IMR-90 (cell line): ENCODE results near the gene NANOS3. TPM values are rescaled to one million over a fixed set of nuclear protein-coding genes. Genes with fewer than 3 reads are reported as not detected.
A peak's percentile ranks its signal among the peaks of the same experiment; 100 is the strongest.

Experiments
- ATAC-seq: fragments of 200-7000 bp; cut with Tn5 transposase; 2 replicates; pipeline ENCODE4 v1.9.1; 2020; ENCODE audit warnings: low read depth, mild to moderate bottlenecking, moderate library complexity
- BruUV-seq: library from RNA; stranded (reverse); fragments of 400-500 nt; replicated peaks from 2 replicates; lab custom pipeline; 2021; lab: Mats Ljungman, UMichigan
- CTCF ChIA-PET: fragments of 300-600 bp; formaldehyde crosslinking; extraction: SDS; loops from one replicate; lab custom pipeline; 2021; ENCODE audit warnings: antibody characterized with exemption; lab: Yijun Ruan, JAX
- POLR2A ChIA-PET: fragments of 300-600 bp; sonication (Branson Sonifier 250); formaldehyde crosslinking; loops from one replicate; lab custom pipeline; 2022; ENCODE audit warnings: antibody characterized with exemption; ENCODE audit not compliant: unreplicated experiment; lab: Charles Lee
- DNase-seq: peaks from one replicate; pipeline ENCODE4 v3.0.0; 2013
- H2AFZ ChIP-seq: replicated peaks from 2 replicates; pipeline ENCODE3; 2013; ENCODE audit warnings: low read length, mild to moderate bottlenecking; ENCODE audit not compliant: poor library complexity
- H2AK5ac ChIP-seq: 2 replicates; pipeline ENCODE4 v1.6.1; 2013; ENCODE audit warnings: low read depth, low read length, inconsistent platforms
- H2AK9ac ChIP-seq: replicated peaks from 2 replicates; pipeline ENCODE3; 2013; ENCODE audit warnings: mild to moderate bottlenecking, low read depth, low read length, moderate library complexity; ENCODE audit not compliant: poor library complexity
- H2BK120ac ChIP-seq: 2 replicates; pipeline ENCODE4 v1.6.1; 2013; ENCODE audit warnings: low read depth, low read length, inconsistent platforms
- H2BK15ac ChIP-seq: 3 replicates; pipeline ENCODE4 v1.6.1; 2013; ENCODE audit warnings: low read depth, low read length, inconsistent platforms
- H2BK20ac ChIP-seq: 2 replicates; pipeline ENCODE4 v1.6.1; 2013; ENCODE audit warnings: low read depth, mild to moderate bottlenecking, inconsistent platforms, low read length, moderate library complexity
- H2BK5ac ChIP-seq: 2 replicates; pipeline ENCODE4 v1.6.1; 2013; ENCODE audit warnings: mild to moderate bottlenecking, low read depth, low read length, inconsistent platforms; ENCODE audit not compliant: poor library complexity, severe bottlenecking
- H3K14ac ChIP-seq: replicated peaks from 2 replicates; pipeline ENCODE4 v1.6.1; 2013; ENCODE audit warnings: low read depth, low read length, inconsistent platforms
- H3K18ac ChIP-seq: 2 replicates; pipeline ENCODE4 v1.6.1; 2013; ENCODE audit warnings: low read depth, low read length, control low read depth
- H3K23ac ChIP-seq: 2 replicates; pipeline ENCODE4 v1.6.1; 2013; ENCODE audit warnings: low read depth, low read length, inconsistent platforms
- H3K27ac ChIP-seq: 2 replicates; pipeline ENCODE4 v1.5.1; 2013; ENCODE audit warnings: mild to moderate bottlenecking, control low read depth, low read length; ENCODE audit not compliant: insufficient read depth
- H3K27me3 ChIP-seq: 2 replicates; pipeline ENCODE4 v1.6.1; 2013; ENCODE audit warnings: low read length; ENCODE audit not compliant: control insufficient read depth, insufficient read depth
- H3K36me3 ChIP-seq: 2 replicates; pipeline ENCODE4 v1.6.1; 2013; ENCODE audit warnings: low read length, mixed read lengths; ENCODE audit not compliant: control insufficient read depth, insufficient read depth
- H3K4ac ChIP-seq: 2 replicates; pipeline ENCODE4 v1.6.1; 2013; ENCODE audit warnings: low read depth, low read length, inconsistent platforms
- H3K4me1 ChIP-seq: 2 replicates; pipeline ENCODE4 v1.6.1; 2013; ENCODE audit warnings: low read length, mixed read lengths; ENCODE audit not compliant: control insufficient read depth, insufficient read depth
- H3K4me2 ChIP-seq: 2 replicates; pipeline ENCODE4 v1.6.1; 2013; ENCODE audit warnings: low read depth, mild to moderate bottlenecking, control low read depth, low read length, moderate library complexity
- H3K4me3 ChIP-seq: 2 replicates; pipeline ENCODE4 v1.5.1; 2013; ENCODE audit warnings: low read depth, mild to moderate bottlenecking, control low read depth, low read length, moderate library complexity; ENCODE audit not compliant: insufficient read depth
- H3K56ac ChIP-seq: 2 replicates; pipeline ENCODE4 v1.6.1; 2013; ENCODE audit warnings: low read length, inconsistent platforms; ENCODE audit not compliant: insufficient read depth; ENCODE audit errors: extremely low read depth
- H3K79me1 ChIP-seq, 2 experiments: 2 replicates each; pipeline ENCODE4 v1.6.1; 2013; ENCODE audit warnings: low read length in 2 of 2, inconsistent platforms in 1 of 2, low read depth in 1 of 2
- H3K9ac ChIP-seq: 2 replicates; pipeline ENCODE4 v1.6.1; 2013; ENCODE audit warnings: low read depth, low read length, control low read depth
- H3K9me1 ChIP-seq: 2 replicates; pipeline ENCODE4 v1.6.1; 2013; ENCODE audit warnings: low read length, inconsistent platforms; ENCODE audit not compliant: insufficient read depth
- H3K9me3 ChIP-seq: 2 replicates; pipeline ENCODE4 v1.6.1; 2013; ENCODE audit warnings: low read length; ENCODE audit not compliant: control insufficient read depth, insufficient read depth
- H4K20me1 ChIP-seq: 2 replicates; pipeline ENCODE4 v1.6.1; 2013; ENCODE audit warnings: low read length, inconsistent platforms; ENCODE audit not compliant: insufficient read depth
- H4K5ac ChIP-seq: 2 replicates; pipeline ENCODE4 v1.6.1; 2013; ENCODE audit warnings: mild to moderate bottlenecking, low read depth, low read length, control low read depth
- H4K8ac ChIP-seq, 2 experiments: 2 replicates each; pipeline ENCODE4 v1.6.1; 2013; ENCODE audit warnings: low read depth in 2 of 2, low read length in 2 of 2, control low read depth in 1 of 2, inconsistent platforms in 1 of 2
- H4K91ac ChIP-seq: 2 replicates; pipeline ENCODE4 v1.6.1; 2013; ENCODE audit warnings: low read depth, low read length, inconsistent platforms; ENCODE audit not compliant: insufficient read depth
- BHLHE40 ChIP-seq: fragments of 150-350 bp; IDR thresholded peaks from 2 replicates; pipeline ENCODE4 v1.6.1; 2016; ENCODE audit warnings: mild to moderate bottlenecking, low read depth, low read length
- CHD1 ChIP-seq: IDR thresholded peaks from 2 replicates; pipeline ENCODE4 v1.6.1; 2012; ENCODE audit warnings: low read depth, low read length, improper control_type of control experiment
- FOS ChIP-seq: fragments of 150-350 bp; IDR thresholded peaks from 2 replicates; pipeline ENCODE4 v1.6.1; 2016; ENCODE audit warnings: low read depth, low read length
- MAFK ChIP-seq: IDR thresholded peaks from 2 replicates; pipeline ENCODE4 v1.6.1; 2012; ENCODE audit warnings: low read depth, low read length, improper control_type of control experiment
- MAZ ChIP-seq: IDR thresholded peaks from 2 replicates; pipeline ENCODE4 v1.6.1; 2012; ENCODE audit warnings: low read depth, mild to moderate bottlenecking, low read length, improper control_type of control experiment, moderate library complexity, borderline replicate concordance
- MXI1 ChIP-seq: IDR thresholded peaks from 2 replicates; pipeline ENCODE4 v1.6.1; 2012; ENCODE audit warnings: low read depth, mild to moderate bottlenecking, low read length, moderate library complexity, borderline replicate concordance
- NFE2L2 ChIP-seq: fragments of 150-350 bp; IDR thresholded peaks from 2 replicates; pipeline ENCODE4 v1.6.1; 2016; ENCODE audit warnings: low read depth, mild to moderate bottlenecking, low read length
- POLR2A ChIP-seq: IDR thresholded peaks from 2 replicates; pipeline ENCODE4 v1.6.1; 2012; ENCODE audit warnings: mild to moderate bottlenecking, low read depth, low read length
- RAD21 ChIP-seq: IDR thresholded peaks from 2 replicates; pipeline ENCODE4 v1.6.1; 2012; ENCODE audit warnings: low read length, improper control_type of control experiment
- RCOR1 ChIP-seq: IDR thresholded peaks from 2 replicates; pipeline ENCODE4 v1.6.1; 2012; ENCODE audit warnings: mild to moderate bottlenecking, low read length, improper control_type of control experiment; ENCODE audit not compliant: insufficient replicate concordance
- RFX5 ChIP-seq: IDR thresholded peaks from 2 replicates; pipeline ENCODE4 v1.8.0; 2012; ENCODE audit warnings: low read depth, mild to moderate bottlenecking, low read length, moderate library complexity
- SMC3 ChIP-seq: fragments of 150-350 bp; IDR thresholded peaks from 2 replicates; pipeline ENCODE4 v1.6.1; 2016; ENCODE audit warnings: low read depth, mild to moderate bottlenecking, antibody characterized with exemption, low read length, moderate library complexity
- WGBS, 2 experiments: methylation state at CpG; one replicate each; pipeline versions ENCODE4 v1.1.5 to v1.1.7; 2013; ENCODE audit warnings: missing lambda C conversion rate in 2 of 2; ENCODE audit not compliant: insufficient read length in 1 of 2; ENCODE audit errors: extremely low coverage in 2 of 2; 5-methylcytosine and 5-hydroxymethylcytosine counted together
- dilution Hi-C: fragments of 300-500 bp; cut with HindIII; formaldehyde crosslinking; loops from one replicate; pipeline ENCODE4 v1.14.3; 2018; ENCODE audit warnings: low sequenced_read_pairs; ENCODE audit not compliant: unreplicated experiment
- in situ Hi-C: fragments of 300-500 bp; cut with MboI; formaldehyde crosslinking; loops from 3 replicates; pipeline ENCODE4 v1.14.3; 2019; ENCODE audit warnings: low sequenced_read_pairs, inconsistent platforms, mixed read lengths
- intact Hi-C: fragments of 100-400 bp; cut with micrococcal nuclease; formaldehyde crosslinking; loops from 2 replicates; pipeline ENCODE4 v1.10.0; 2022
- polyA plus RNA-seq, 3 experiments: library from polyadenylated mRNA; depleted of rRNA; stranded (reverse); fragments of >200 nt; gene quantifications; 2 replicates each; pipeline ENCODE4 v1.2.3, GENCODE V29; 2012; ENCODE audit warnings: low replicate concordance in 1 of 3
- total RNA-seq: library from RNA; depleted of rRNA; stranded (reverse); fragments of >200 nt; gene quantifications from 2 replicates; pipeline ENCODE4 v1.2.3, GENCODE V29; 2012
- TF ChIP-seq, protein P1 (sequence below): fragments of 150-350 bp; IDR thresholded peaks from 2 replicates; pipeline ENCODE4 v1.6.1; 2017; ENCODE audit warnings: mild to moderate bottlenecking, antibody characterized with exemption, low read length, low read depth
- TF ChIP-seq, protein P2 (sequence below): conservative IDR thresholded peaks from 2 replicates; pipeline ENCODE4 v1.5.1; 2012; ENCODE audit warnings: mild to moderate bottlenecking, low read depth, low read length, improper control_type of control experiment

NANOS3 gene
- total and polyA plus RNA-seq, 2 of the 4 experiments (the other 2 are of a cell fraction): 0.63 TPM; not detected in 1

DNA sequence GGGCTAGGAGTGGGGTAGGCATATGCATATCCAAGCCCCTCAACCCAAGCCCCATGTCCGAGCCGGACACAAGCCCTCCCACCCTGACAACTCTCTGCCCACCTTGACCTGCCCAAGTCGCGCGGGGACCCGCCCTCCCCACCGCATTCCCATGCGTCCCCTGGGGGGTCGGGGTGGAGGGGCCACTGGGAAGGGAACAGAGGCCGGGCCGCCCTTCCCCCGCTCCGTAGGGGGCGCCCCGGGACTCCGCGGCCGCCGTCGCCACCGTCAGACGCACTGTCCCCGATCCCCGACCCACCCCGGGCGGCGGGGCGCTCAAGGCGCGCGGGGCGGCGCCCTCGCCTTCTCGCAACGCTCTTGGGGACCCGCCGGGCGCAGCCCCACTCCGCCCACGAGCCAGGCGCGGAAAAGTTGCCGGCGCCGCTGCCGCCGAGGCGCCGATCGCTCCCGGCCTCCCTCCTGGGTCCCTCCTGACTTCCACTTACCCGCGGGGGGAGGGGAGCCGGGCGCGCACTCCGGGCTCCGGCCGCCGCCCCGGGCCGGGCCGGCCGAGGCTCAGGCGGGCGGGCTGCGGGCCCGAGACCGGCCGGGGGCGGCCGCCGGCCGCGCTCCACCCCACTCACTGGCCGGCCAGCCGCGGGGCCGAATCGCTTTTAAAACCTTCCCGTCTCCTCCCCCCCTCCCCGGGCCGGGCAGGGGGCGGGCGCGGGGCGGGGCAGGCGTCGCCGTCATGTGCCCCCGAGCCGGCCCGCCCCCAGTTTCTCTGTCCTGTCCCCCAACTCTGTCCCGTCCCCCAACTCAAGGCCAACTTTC lies 34.4 kb upstream of the NANOS3 start:
- peak overlapping the region; percentile 47; the same call in 1 of the 2 replicates for H4K5ac ChIP-seq
- intact Hi-C loops: no loop called here
- TF ChIP-seq MXI1 (no peak), FOS (no peak; the same call in 1 of the 2 replicates), NFE2L2 (no peak), MAFK (no peak), POLR2A (peak; percentile 97), RCOR1 (no peak), CHD1 (peak; percentile 96), RFX5 (no peak), SMC3 (no peak), BHLHE40 (peak; percentile 45; the same call in 1 of the 2 replicates), RAD21 (no peak; the same call in 1 of the 2 replicates), MAZ (peak; percentile 97; the same call in 1 of the 2 replicates)
- TF ChIP-seq, protein P1, sequence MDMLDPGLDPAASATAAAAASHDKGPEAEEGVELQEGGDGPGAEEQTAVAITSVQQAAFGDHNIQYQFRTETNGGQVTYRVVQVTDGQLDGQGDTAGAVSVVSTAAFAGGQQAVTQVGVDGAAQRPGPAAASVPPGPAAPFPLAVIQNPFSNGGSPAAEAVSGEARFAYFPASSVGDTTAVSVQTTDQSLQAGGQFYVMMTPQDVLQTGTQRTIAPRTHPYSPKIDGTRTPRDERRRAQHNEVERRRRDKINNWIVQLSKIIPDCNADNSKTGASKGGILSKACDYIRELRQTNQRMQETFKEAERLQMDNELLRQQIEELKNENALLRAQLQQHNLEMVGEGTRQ: peak; percentile 87
- TF ChIP-seq, protein P2, sequence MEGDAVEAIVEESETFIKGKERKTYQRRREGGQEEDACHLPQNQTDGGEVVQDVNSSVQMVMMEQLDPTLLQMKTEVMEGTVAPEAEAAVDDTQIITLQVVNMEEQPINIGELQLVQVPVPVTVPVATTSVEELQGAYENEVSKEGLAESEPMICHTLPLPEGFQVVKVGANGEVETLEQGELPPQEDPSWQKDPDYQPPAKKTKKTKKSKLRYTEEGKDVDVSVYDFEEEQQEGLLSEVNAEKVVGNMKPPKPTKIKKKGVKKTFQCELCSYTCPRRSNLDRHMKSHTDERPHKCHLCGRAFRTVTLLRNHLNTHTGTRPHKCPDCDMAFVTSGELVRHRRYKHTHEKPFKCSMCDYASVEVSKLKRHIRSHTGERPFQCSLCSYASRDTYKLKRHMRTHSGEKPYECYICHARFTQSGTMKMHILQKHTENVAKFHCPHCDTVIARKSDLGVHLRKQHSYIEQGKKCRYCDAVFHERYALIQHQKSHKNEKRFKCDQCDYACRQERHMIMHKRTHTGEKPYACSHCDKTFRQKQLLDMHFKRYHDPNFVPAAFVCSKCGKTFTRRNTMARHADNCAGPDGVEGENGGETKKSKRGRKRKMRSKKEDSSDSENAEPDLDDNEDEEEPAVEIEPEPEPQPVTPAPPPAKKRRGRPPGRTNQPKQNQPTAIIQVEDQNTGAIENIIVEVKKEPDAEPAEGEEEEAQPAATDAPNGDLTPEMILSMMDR: no peak; the same call in 1 of the 2 replicates

More for the DNA sequence above, 34.4 kb upstream of the NANOS3 start:
- H2BK15ac ChIP-seq: peak overlapping the region; percentile 94; the same call in 2 of the 3 replicates
- H3K18ac ChIP-seq: peak overlapping the region; percentile 79
- H3K23ac ChIP-seq: peak overlapping the region; percentile 74; the same call in 1 of the 2 replicates
- in situ Hi-C loops (loop anchor here (10.0 to 25.0 kb wide), 2 partner anchors 688 to 1055 kb away; partner anchors contain the start of genes HOOK2, IER2, JUNB and STX10), dilution Hi-C loops (no loop called here)
- ChIA-PET CTCF (no interaction called here), POLR2A (no interaction called here)
- peak overlapping the region; percentile 98 for H3K4ac ChIP-seq
- H3K9ac ChIP-seq: peak overlapping the region; percentile 98
- peak overlapping the region; percentile 91 for H2BK5ac ChIP-seq
- peak overlapping the region; percentile 97 for H3K27ac ChIP-seq
- H2AK9ac ChIP-seq: peak overlapping the region; percentile 98
- peak overlapping the region; percentile 91 for H2AFZ ChIP-seq
- peak overlapping the region; percentile 95 for H3K4me3 ChIP-seq
- no peaks in the 10 kb centered on the region for H3K9me3 ChIP-seq
- peak overlapping the region; percentile 90 for H2BK20ac ChIP-seq
- 0% methylated on average over 29 of the region's 95 CpGs; no CpG with 5 or more reads in 1 of the 2 experiments for WGBS, 2 experiments
- H3K27me3 ChIP-seq: no peaks in the 10 kb centered on the region
- H2BK120ac ChIP-seq: peak overlapping the region; percentile 92
- H3K4me2 ChIP-seq: peak overlapping the region; percentile 83
- peak overlapping the region; percentile 95 for H3K14ac ChIP-seq
- ATAC-seq (peak; percentile 34), DNase-seq (peak; percentile 65)
- peaks cover 9% of the 10 kb centered on the region; the same call in 1 of the 2 replicates for H3K36me3 ChIP-seq
- H3K56ac ChIP-seq: peak overlapping the region; percentile 76
- H2AK5ac ChIP-seq: peak overlapping the region; percentile 97
- H3K4me1 ChIP-seq: peaks cover 30% of the 10 kb centered on the region
- H4K91ac ChIP-seq: peak overlapping the region; percentile 86
- no TSS peak for BruUV-seq
- H3K9me1 ChIP-seq: 0 out of 2 replicates have a peak, but pooled peaks cover 3% of the 10 kb centered on the region
- H3K79me1 ChIP-seq: peaks cover 12 to 41% of the 10 kb centered on the region in 2 experiments
- H4K8ac ChIP-seq: peak overlapping the region; percentile 65 to 92; a peak in 3 of 4 replicates
- H4K20me1 ChIP-seq: peaks cover 50% of the 10 kb centered on the region
